Measurements from ENCODE around the gene CMIP. TPM values are rescaled to one million over a fixed set of nuclear protein-coding genes. Genes with fewer than 3 reads are reported as not detected.

The CMIP gene
- total RNA-seq, 1 donor from 2014 or later = 72.7 TPM

- ATAC-seq = no peak
- intact Hi-C loops (cut with DNase I) = no loop called here
- DNase-seq (ENCODE audit: low spot score) = no peak
Observed at GRCh38 chr16:81502396-81503070, 57.9 kb downstream of the CMIP start.

- no peak for DNase-seq (ENCODE audit: low spot score)
- intact Hi-C loops (cut with DNase I) = no loop called here
- ATAC-seq = no peak
Observed at GRCh38 chr16:81505011-81505661, 60.5 kb downstream of the CMIP start.

GRCh38 chr16:81509404-81509803 lies 64.8 kb downstream of the CMIP start:
- intact Hi-C loops (cut with DNase I) = no loop called here

GRCh38 chr16:81510016-81510415 lies 65.4 kb downstream of the CMIP start:
- intact Hi-C loops (cut with DNase I) = no loop called here
- DNase-seq (ENCODE audit: low spot score) = no peak
- ATAC-seq = no peak

More at GRCh38 chr16:81509404-81509803, 64.8 kb downstream of the CMIP start:
- ATAC-seq (no peak), DNase-seq (ENCODE audit: low spot score) (no peak)

GRCh38 chr16:81511371-81511770 lies 66.8 kb downstream of the CMIP start:
- DNase-seq (ENCODE audit: low spot score) = no peak
- no peak for ATAC-seq
- intact Hi-C loops (cut with DNase I) = no loop called here

- intact Hi-C loops (cut with DNase I) = no loop called here
- ATAC-seq (peak; percentile 70), DNase-seq (ENCODE audit: low spot score) (no peak)
Observed at GRCh38 chr16:81513204-81514040, 68.8 kb downstream of the CMIP start.

GRCh38 chr16:81514041-81514559 lies 69.5 kb downstream of the CMIP start:
- no peak for ATAC-seq
- no peak for DNase-seq (ENCODE audit: low spot score)
- intact Hi-C loops (cut with DNase I) = no loop called here

- ATAC-seq (no peak), DNase-seq (ENCODE audit: low spot score) (no peak)
- intact Hi-C loops (cut with DNase I) = no loop called here
Observed at GRCh38 chr16:81514568-81515258, 70.1 kb downstream of the CMIP start.

- DNase-seq (ENCODE audit: low spot score) (no peak), ATAC-seq (no peak)
- intact Hi-C loops (cut with DNase I) = no loop called here
Observed at GRCh38 chr16:81515281-81515680, 70.7 kb downstream of the CMIP start.

GRCh38 chr16:81515721-81516120 lies 71.1 kb downstream of the CMIP start:
- no peak for DNase-seq (ENCODE audit: low spot score)
- intact Hi-C loops (cut with DNase I) = no loop called here

GRCh38 chr16:81516478-81517149 lies 72.0 kb downstream of the CMIP start:
- intact Hi-C loops (cut with DNase I) = no loop called here
- DNase-seq (ENCODE audit: low spot score) = no peak
- no peak for ATAC-seq

More at GRCh38 chr16:81515721-81516120, 71.1 kb downstream of the CMIP start:
- ATAC-seq = no peak

- intact Hi-C loops (cut with DNase I) = no loop called here
Observed at GRCh38 chr16:81517150-81517499, 72.5 kb downstream of the CMIP start.

GRCh38 chr16:81517629-81518438 lies 73.2 kb downstream of the CMIP start:
- intact Hi-C loops (cut with DNase I) = no loop called here
- DNase-seq (ENCODE audit: low spot score) (no peak), ATAC-seq (no peak)

More at GRCh38 chr16:81517150-81517499, 72.5 kb downstream of the CMIP start:
- no peak for ATAC-seq
- no peak for DNase-seq (ENCODE audit: low spot score)

- intact Hi-C loops (cut with DNase I) = no loop called here
- ATAC-seq (no peak), DNase-seq (ENCODE audit: low spot score) (no peak)
Observed at GRCh38 chr16:81518439-81518757, 73.8 kb downstream of the CMIP start.

- ATAC-seq = peak; percentile 11
Observed at GRCh38 chr16:81519301-81520150, 74.9 kb downstream of the CMIP start.

GRCh38 chr16:81520151-81520470 lies 75.5 kb downstream of the CMIP start:
- ATAC-seq (no peak), DNase-seq (ENCODE audit: low spot score) (no peak)
- intact Hi-C loops (cut with DNase I) = no loop called here

More at GRCh38 chr16:81519301-81520150, 74.9 kb downstream of the CMIP start:
- no peak for DNase-seq (ENCODE audit: low spot score)
- intact Hi-C loops (cut with DNase I) = no loop called here

GRCh38 chr16:81520560-81521135 lies 76.0 kb downstream of the CMIP start:
- DNase-seq (ENCODE audit: low spot score) (no peak), ATAC-seq (no peak)
- intact Hi-C loops (cut with DNase I) = no loop called here
